Activated naive CD8-positive, alpha-beta T cell treated with anti-CD3 and anti-CD28 coated beads for 36 hours (primary cell): ENCODE measurements around the gene ANKRD18A. TPM values are rescaled to one million over a fixed set of nuclear protein-coding genes. Genes with fewer than 3 reads are reported as not detected.

Experiments
- DNase-seq: peaks from one replicate; pipeline ENCODE4 v3.0.0; 2021
- H3K27ac Mint-ChIP-seq: one replicate; pipeline ENCODE4 v1.8.0; 2022; ENCODE audit warnings: mild to moderate bottlenecking, moderate library complexity, mixed read lengths
- H3K27me3 Mint-ChIP-seq: one replicate; pipeline ENCODE4 v1.8.0; 2022; ENCODE audit warnings: mild to moderate bottlenecking, mixed read lengths
- H3K36me3 Mint-ChIP-seq: one replicate; pipeline ENCODE4 v1.8.0; 2021; ENCODE audit warnings: mild to moderate bottlenecking, mixed read lengths
- H3K4me1 Mint-ChIP-seq: one replicate; pipeline ENCODE4 v1.8.0; 2021; ENCODE audit warnings: mixed read lengths
- H3K4me3 Mint-ChIP-seq: one replicate; pipeline ENCODE4 v1.8.0; 2022; ENCODE audit warnings: mild to moderate bottlenecking, moderate library complexity, mixed read lengths
- H3K9me3 Mint-ChIP-seq: one replicate; pipeline ENCODE4 v1.8.0; 2022; ENCODE audit warnings: mixed read lengths
- total RNA-seq, 2 experiments: library from RNA; stranded (reverse); gene quantifications; one replicate each; pipeline ENCODE4 v1.2.3, GENCODE V29; 2021

Gene ANKRD18A
- total RNA-seq, 2 experiments from 2014 or later, result 2.6 to 3.9 TPM

DNA sequence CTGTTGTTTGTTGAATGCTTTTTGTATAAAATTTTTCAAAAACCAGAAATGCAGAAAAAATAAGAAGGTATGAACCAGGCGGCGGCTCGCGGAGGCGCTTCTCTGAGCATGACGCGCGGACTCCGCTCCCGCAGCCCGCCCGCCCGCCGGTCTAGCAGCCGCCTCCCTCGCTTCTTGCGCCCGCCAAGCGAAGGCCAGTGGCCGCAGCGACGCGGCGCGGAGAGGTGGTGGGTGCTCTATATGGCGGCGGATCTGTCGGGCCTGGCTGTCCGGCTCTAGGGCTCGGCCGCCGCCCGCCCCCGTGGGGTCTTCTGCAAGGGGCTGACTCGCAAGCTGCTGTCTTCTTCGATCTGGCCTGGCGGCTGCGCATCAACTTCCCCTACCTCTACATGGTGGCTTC lies 93.8 kb downstream of the ANKRD18A start:
- H3K4me3 Mint-ChIP-seq, result no peak overlapping the region
- peaks cover 8% of the 10 kb centered on the region for H3K9me3 Mint-ChIP-seq
- no peaks in the 10 kb centered on the region for H3K4me1 Mint-ChIP-seq
- H3K27ac Mint-ChIP-seq, result no peak overlapping the region
- peaks cover 4% of the 10 kb centered on the region for H3K36me3 Mint-ChIP-seq
- no peak for DNase-seq
- peaks cover 3% of the 10 kb centered on the region for H3K27me3 Mint-ChIP-seq

DNA sequence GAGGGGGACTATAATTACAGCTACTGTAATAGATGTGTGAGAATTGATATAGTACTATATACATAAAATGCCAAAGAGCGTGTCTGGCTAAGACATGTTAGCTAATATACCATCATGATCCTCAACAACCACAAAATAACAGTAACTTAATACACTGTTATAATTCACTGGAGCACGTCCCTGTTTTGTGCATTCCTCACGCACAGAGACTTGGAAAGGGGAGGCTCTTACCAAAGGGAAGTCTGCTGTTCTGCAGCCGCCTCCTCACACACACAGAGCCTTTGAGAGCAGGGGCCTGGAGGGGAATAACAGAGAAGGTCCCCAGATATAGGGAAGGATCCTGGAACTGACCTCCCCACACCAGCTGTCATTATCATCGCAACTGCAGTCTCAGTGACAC lies 97.3 kb downstream of the ANKRD18A start:
- H3K4me1 Mint-ChIP-seq, result no peaks in the 10 kb centered on the region
- no peaks in the 10 kb centered on the region for H3K36me3 Mint-ChIP-seq
- H3K4me3 Mint-ChIP-seq, result no peak overlapping the region
- DNase-seq, result no peak
- peaks cover 3% of the 10 kb centered on the region for H3K27me3 Mint-ChIP-seq
- no peak overlapping the region for H3K27ac Mint-ChIP-seq
- no peaks in the 10 kb centered on the region for H3K9me3 Mint-ChIP-seq

DNA sequence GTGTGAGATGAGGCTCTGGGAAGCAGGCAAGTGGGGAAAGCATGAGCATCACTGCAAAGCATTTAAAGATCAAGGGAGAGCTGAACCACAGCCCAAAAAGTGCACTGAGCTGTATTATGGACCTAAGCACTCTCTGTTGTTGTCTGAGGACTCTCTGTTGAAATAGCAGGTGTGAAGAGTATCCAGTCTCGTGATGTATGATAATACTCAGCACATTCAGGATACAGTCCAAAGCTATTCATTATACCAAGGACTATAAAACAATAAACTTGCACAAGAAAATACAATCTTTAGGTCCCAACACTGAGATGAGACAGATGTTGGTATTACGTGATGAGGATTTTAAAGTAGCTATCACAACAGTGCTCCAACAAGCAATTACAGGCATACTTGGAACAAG lies 98.6 kb downstream of the ANKRD18A start:
- H3K27me3 Mint-ChIP-seq, result peaks cover under 1% of the 10 kb centered on the region
- H3K9me3 Mint-ChIP-seq, result no peaks in the 10 kb centered on the region
- DNase-seq, result no peak
- H3K4me1 Mint-ChIP-seq, result no peaks in the 10 kb centered on the region
- no peak overlapping the region for H3K4me3 Mint-ChIP-seq
- no peak overlapping the region for H3K27ac Mint-ChIP-seq
- no peaks in the 10 kb centered on the region for H3K36me3 Mint-ChIP-seq

Other genes starting within 250 kb of the ANKRD18A start
- 10 to 100 TPM; 31.8 to 35.0 TPM for gene ALDH1B1, start 227.9 kb downstream of the ANKRD18A start, total RNA-seq
- gene IGFBPL1, start 196.1 kb downstream of the ANKRD18A start, total RNA-seq, result not detected
- not detected for gene FAM240B, start 99.5 kb upstream of the ANKRD18A start, total RNA-seq